CD8-positive, alpha-beta memory T cell (primary cell): Measurements from ENCODE around the gene EIF4ENIF1. TPM values are rescaled to one million over a fixed set of nuclear protein-coding genes. Genes with fewer than 3 reads are reported as not detected.

Source experiments
- CTCF ChIA-PET: fragments of 350-600 bp; sonication (Branson Sonifier 250); formaldehyde crosslinking; loops from one replicate; lab custom pipeline; 2021; ENCODE audit warnings: antibody characterized with exemption; lab: Charles Lee
- POLR2A ChIA-PET: fragments of 350-600 bp; sonication (Branson Sonifier 250); formaldehyde crosslinking; loops from one replicate; lab custom pipeline; 2021; ENCODE audit warnings: antibody characterized with exemption; lab: Charles Lee
- DNase-seq, 5 donors: peaks; one replicate each; pipeline versions ENCODE4 v3.0.0 to v3.0.0-alpha.2; 2020 to 2022; ENCODE audit warnings: mixed read lengths in 1 of 5
- H3K27ac ChIP-seq: one replicate; pipeline ENCODE4 v1.7.0; 2013; ENCODE audit warnings: low read depth, mild to moderate bottlenecking, low read length, moderate library complexity
- H3K27me3 ChIP-seq: 2 replicates; pipeline ENCODE4 v1.7.0; 2013; ENCODE audit warnings: low read length, mild to moderate bottlenecking; ENCODE audit not compliant: insufficient read depth, poor library complexity, severe bottlenecking
- H3K36me3 ChIP-seq: 2 replicates; pipeline ENCODE4 v1.7.0; 2013; ENCODE audit warnings: mild to moderate bottlenecking, low read length, moderate library complexity; ENCODE audit not compliant: insufficient read depth
- H3K4me1 ChIP-seq: 2 replicates; pipeline ENCODE4 v1.7.0; 2013; ENCODE audit warnings: mild to moderate bottlenecking, low read length, moderate library complexity; ENCODE audit not compliant: insufficient read depth
- H3K4me3 ChIP-seq: 2 replicates; pipeline ENCODE4 v1.7.0; 2013; ENCODE audit warnings: mild to moderate bottlenecking, low read length
- H3K9me3 ChIP-seq: 2 replicates; pipeline ENCODE4 v1.7.0; 2013; ENCODE audit warnings: mild to moderate bottlenecking, low read length
- H3K27ac Mint-ChIP-seq, 8 donors: one replicate each; pipeline ENCODE4 v1.8.0; 2020 to 2021; ENCODE audit warnings: mixed read lengths in 8 of 8, mild to moderate bottlenecking in 6 of 8, inconsistent platforms in 3 of 8, moderate library complexity in 3 of 8
- H3K27me3 Mint-ChIP-seq, 2 donors: one replicate each; pipeline ENCODE4 v1.8.0; 2020 to 2021; ENCODE audit warnings: mixed read lengths in 2 of 2, mild to moderate bottlenecking in 1 of 2, moderate library complexity in 1 of 2
- H3K36me3 Mint-ChIP-seq, 3 donors: one replicate each; pipeline ENCODE4 v1.8.0; 2020 to 2021; ENCODE audit warnings: mixed read lengths in 3 of 3, inconsistent platforms in 1 of 3, mild to moderate bottlenecking in 1 of 3
- H3K4me1 Mint-ChIP-seq, 3 donors: one replicate each; pipeline ENCODE4 v1.8.0; 2020 to 2021; ENCODE audit warnings: mixed read lengths in 3 of 3, inconsistent platforms in 1 of 3, mild to moderate bottlenecking in 1 of 3
- H3K4me3 Mint-ChIP-seq, 7 donors: one replicate each; pipeline ENCODE4 v1.8.0; 2020 to 2021; ENCODE audit warnings: mixed read lengths in 7 of 7, mild to moderate bottlenecking in 6 of 7, moderate library complexity in 4 of 7, inconsistent platforms in 2 of 7
- H3K9me3 Mint-ChIP-seq, 5 donors: one replicate each; pipeline ENCODE4 v1.8.0; 2020 to 2022; ENCODE audit warnings: mixed read lengths in 5 of 5, mild to moderate bottlenecking in 3 of 5, moderate library complexity in 2 of 5, inconsistent platforms in 1 of 5
- polyA plus RNA-seq: library from polyadenylated mRNA; unstranded; fragments of 300-500 nt; fragmentation: Illumina TruSeq; gene quantifications from one replicate; pipeline ENCODE4 v1.2.3, GENCODE V29; 2021
- total RNA-seq, 2 experiments: library from RNA; stranded (reverse); gene quantifications; one replicate each; pipeline ENCODE4 v1.2.3, GENCODE V29; 2021

EIF4ENIF1 gene
- 10 to 100 TPM; 52.1 to 53.5 TPM for total RNA-seq
- polyA plus RNA-seq: 14.0 TPM

GRCh38 chr22:31489632-31490495 lies at the start of gene EIF4ENIF1:
Gene EIF4ENIF1, minus strand, starts transcription at chr22:31489842. Its CDS starts 1,124 bp downstream, at chr22:31488718.
- Histone ChIP-seq H3K27ac (peak within 1 kb of the TSS; percentile 87), H3K4me3 (peak within 1 kb of the TSS; percentile 76), H3K4me1 (peaks cover 34% of the 10 kb centered on the region), H3K9me3 (no peaks in the 10 kb centered on the region), H3K36me3 (no peaks in the 10 kb centered on the region), H3K27me3 (no peaks in the 10 kb centered on the region)
- ChIA-PET POLR2A (interaction anchor here (0.5 to 3.0 kb wide), 4 partner anchors 25 to 258 kb away, joined by 3 to 7 read pairs (median 4); no protein-coding TSS in a partner anchor), CTCF (no interaction called here)
- Mint-ChIP-seq H3K36me3 (peaks cover 3 to 26% (median 4%) of the 10 kb centered on the region in 3 donors), H3K4me1 (peaks cover 39 to 48% (median 39%) of the 10 kb centered on the region in 3 donors), H3K27me3 (no peaks in the 10 kb centered on the region), H3K9me3 (no peaks in the 10 kb centered on the region), H3K4me3 (peak within 1 kb of the TSS; percentile 90 to 99 (median 93)), H3K27ac (peak within 1 kb of the TSS; percentile 95 to 100 (median 99))
- DNase-seq: peak; percentile 73 to 88 (median 86)

GRCh38 chr22:31538815-31539214 lies 49.2 kb upstream of the EIF4ENIF1 start:
- Mint-ChIP-seq H3K4me1 (peaks cover 32 to 44% (median 35%) of the 10 kb centered on the region in 3 donors), H3K4me3 (no peak overlapping the region), H3K27ac (peak overlapping the region; percentile 3 to 90 (median 63)), H3K9me3 (no peaks in the 10 kb centered on the region), H3K36me3 (peaks cover 0 to 46% (median 13%) of the 10 kb centered on the region in 3 donors), H3K27me3 (no peaks in the 10 kb centered on the region)
- Histone ChIP-seq H3K9me3 (no peaks in the 10 kb centered on the region), H3K4me1 (peaks cover 4% of the 10 kb centered on the region), H3K27ac (no peak overlapping the region), H3K36me3 (peaks cover 15% of the 10 kb centered on the region), H3K4me3 (no peak overlapping the region), H3K27me3 (no peaks in the 10 kb centered on the region)
- DNase-seq: no peak
- POLR2A ChIA-PET: no interaction called here
- CTCF ChIA-PET: interaction anchor here (1.1 kb wide), 1 partner anchor 17 kb away, joined by 3 read pairs; no protein-coding TSS in a partner anchor

- Histone ChIP-seq H3K27me3 (no peaks in the 10 kb centered on the region), H3K27ac (no peak overlapping the region), H3K4me1 (peaks cover 4% of the 10 kb centered on the region), H3K4me3 (no peak overlapping the region), H3K36me3 (peaks cover 15% of the 10 kb centered on the region), H3K9me3 (no peaks in the 10 kb centered on the region)
- Mint-ChIP-seq H3K9me3 (no peaks in the 10 kb centered on the region), H3K4me1 (peaks cover 45 to 61% (median 53%) of the 10 kb centered on the region in 3 donors), H3K27me3 (no peaks in the 10 kb centered on the region), H3K27ac (peak overlapping the region; percentile 4 to 91 (median 84)), H3K4me3 (peak overlapping the region in 2 of 7 donors; percentile 24 to 48), H3K36me3 (peaks cover 0 to 54% (median 19%) of the 10 kb centered on the region in 3 donors)
- no peak for DNase-seq
- POLR2A ChIA-PET: no interaction called here
- CTCF ChIA-PET: interaction anchor here (1.4 kb wide), 1 partner anchor 11 kb away, joined by 4 read pairs; no protein-coding TSS in a partner anchor
These were observed 47.4 kb upstream of the EIF4ENIF1 start for GRCh38 chr22:31537019-31537535.

GRCh38 chr22:31533374-31533773 lies 43.7 kb upstream of the EIF4ENIF1 start:
- Histone ChIP-seq H3K4me3 (no peak overlapping the region), H3K9me3 (no peaks in the 10 kb centered on the region), H3K4me1 (no peaks in the 10 kb centered on the region), H3K27me3 (no peaks in the 10 kb centered on the region), H3K27ac (no peak overlapping the region), H3K36me3 (peaks cover 21% of the 10 kb centered on the region)
- Mint-ChIP-seq H3K36me3 (peaks cover 0 to 60% (median 21%) of the 10 kb centered on the region in 3 donors), H3K9me3 (no peaks in the 10 kb centered on the region), H3K27ac (peak overlapping the region in 7 of 8 donors; percentile 32 to 89 (median 56)), H3K4me3 (peak overlapping the region in 2 of 7 donors; percentile 0 to 19), H3K27me3 (no peaks in the 10 kb centered on the region), H3K4me1 (peaks cover 38 to 63% (median 58%) of the 10 kb centered on the region in 3 donors)
- ChIA-PET CTCF (no interaction called here), POLR2A (no interaction called here)
- no peak for DNase-seq

- Mint-ChIP-seq H3K27me3 (no peaks in the 10 kb centered on the region), H3K27ac (peak overlapping the region in 3 of 8 donors; percentile 31 to 75 (median 46)), H3K36me3 (peaks cover 0 to 59% (median 23%) of the 10 kb centered on the region in 3 donors), H3K4me3 (no peak overlapping the region), H3K9me3 (no peaks in the 10 kb centered on the region), H3K4me1 (peaks cover 34 to 56% (median 51%) of the 10 kb centered on the region in 3 donors)
- Histone ChIP-seq H3K27me3 (no peaks in the 10 kb centered on the region), H3K9me3 (no peaks in the 10 kb centered on the region), H3K4me3 (no peak overlapping the region), H3K36me3 (peaks cover 21% of the 10 kb centered on the region), H3K27ac (no peak overlapping the region), H3K4me1 (no peaks in the 10 kb centered on the region)
- DNase-seq: no peak
- ChIA-PET CTCF (interaction anchor here (1.6 kb wide), 1 partner anchor 24 kb away, joined by 5 read pairs; no protein-coding TSS in a partner anchor), POLR2A (no interaction called here)
These were observed 42.4 kb upstream of the EIF4ENIF1 start for GRCh38 chr22:31532060-31532459.

GRCh38 chr22:31530823-31531195 lies 41.2 kb upstream of the EIF4ENIF1 start:
- Mint-ChIP-seq H3K27me3 (no peaks in the 10 kb centered on the region), H3K27ac (peak overlapping the region in 5 of 8 donors; percentile 17 to 84 (median 54)), H3K4me1 (peaks cover 33 to 61% (median 52%) of the 10 kb centered on the region in 3 donors), H3K4me3 (no peak overlapping the region), H3K36me3 (peaks cover 0 to 63% (median 26%) of the 10 kb centered on the region in 3 donors), H3K9me3 (no peaks in the 10 kb centered on the region)
- Histone ChIP-seq H3K27ac (no peak overlapping the region), H3K4me3 (no peak overlapping the region), H3K36me3 (peaks cover 21% of the 10 kb centered on the region), H3K27me3 (no peaks in the 10 kb centered on the region), H3K4me1 (no peaks in the 10 kb centered on the region), H3K9me3 (no peaks in the 10 kb centered on the region)
- no peak for DNase-seq
- POLR2A ChIA-PET: interaction anchor here (1.1 kb wide), 1 partner anchor 100 kb away, joined by 4 read pairs; no protein-coding TSS in a partner anchor
- CTCF ChIA-PET: interaction anchor here (0.8 to 1.6 kb wide), 2 partner anchors 26 to 40 kb away, joined by 3 to 5 read pairs; no protein-coding TSS in a partner anchor

GRCh38 chr22:31526270-31526669 lies 36.6 kb upstream of the EIF4ENIF1 start:
- H3K4me3 Mint-ChIP-seq: no peak overlapping the region
- Histone ChIP-seq H3K27me3 (no peaks in the 10 kb centered on the region), H3K36me3 (peaks cover 21% of the 10 kb centered on the region), H3K27ac (no peak overlapping the region), H3K4me1 (peaks cover 15% of the 10 kb centered on the region), H3K4me3 (no peak overlapping the region), H3K9me3 (no peaks in the 10 kb centered on the region)
- H3K36me3 Mint-ChIP-seq: peaks cover 0 to 61% (median 26%) of the 10 kb centered on the region in 3 donors
- ChIA-PET CTCF (interaction anchor here (2.1 kb wide), 1 partner anchor 11 kb away, joined by 4 read pairs; no protein-coding TSS in a partner anchor), POLR2A (no interaction called here)
- H3K27ac Mint-ChIP-seq: peak overlapping the region in 7 of 8 donors; percentile 3 to 92 (median 55)
- H3K4me1 Mint-ChIP-seq: peaks cover 37 to 70% (median 61%) of the 10 kb centered on the region in 3 donors
- H3K27me3 Mint-ChIP-seq: no peaks in the 10 kb centered on the region
- no peak for DNase-seq
- no peaks in the 10 kb centered on the region for H3K9me3 Mint-ChIP-seq
